ENCODE results near the gene EML6. TPM values are rescaled to one million over a fixed set of nuclear protein-coding genes. Genes with fewer than 3 reads are reported as not detected.

Gene EML6
- total RNA-seq, 1 experiment from 2014 or later, result 0.95 TPM

- no peak for DNase-seq (ENCODE audit: low read depth, low spot score)
- in situ Hi-C loops (cut with HindIII; ENCODE audit: low pct_unique_long_range_greater_than_20kb, low sequenced_read_pairs), result no loop called here
These were observed 181.4 kb downstream of the EML6 start for GRCh38 chr2:54904836-54905235.

- in situ Hi-C loops (cut with HindIII; ENCODE audit: low pct_unique_long_range_greater_than_20kb, low sequenced_read_pairs), result no loop called here
- DNase-seq (ENCODE audit: low read depth, low spot score), result no peak
These were observed 183.3 kb downstream of the EML6 start for GRCh38 chr2:54906716-54907115.

- DNase-seq (ENCODE audit: low read depth, low spot score), result no peak
- in situ Hi-C loops (cut with HindIII; ENCODE audit: low pct_unique_long_range_greater_than_20kb, low sequenced_read_pairs), result no loop called here
These were observed 184.2 kb downstream of the EML6 start for GRCh38 chr2:54907663-54908062.

- in situ Hi-C loops (cut with HindIII; ENCODE audit: low pct_unique_long_range_greater_than_20kb, low sequenced_read_pairs), result no loop called here
- DNase-seq (ENCODE audit: low read depth, low spot score), result no peak
These were observed 185.1 kb downstream of the EML6 start for GRCh38 chr2:54908591-54908990.

DNA sequence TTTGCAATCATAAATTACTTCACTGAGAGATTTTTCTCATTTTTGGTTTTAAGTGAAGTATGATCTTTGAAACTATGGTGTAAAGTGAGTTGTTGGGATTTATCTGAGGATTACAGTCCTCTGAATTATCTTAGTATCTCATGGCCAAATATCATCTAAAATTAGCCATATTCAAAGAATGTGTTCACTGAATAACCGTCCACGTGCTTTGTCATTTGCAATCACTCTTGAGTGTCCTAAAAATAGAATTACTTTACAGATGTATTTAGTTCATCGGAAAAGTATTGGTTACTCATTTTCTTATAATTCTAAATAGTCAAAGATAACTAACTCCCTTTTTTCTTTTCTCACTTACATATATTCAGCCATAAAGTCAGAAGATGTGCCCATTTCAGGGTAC is 185.5 kb downstream of the EML6 start:
- no peak for DNase-seq (ENCODE audit: low read depth, low spot score)
- in situ Hi-C loops (cut with HindIII; ENCODE audit: low pct_unique_long_range_greater_than_20kb, low sequenced_read_pairs), result no loop called here

- in situ Hi-C loops (cut with HindIII; ENCODE audit: low pct_unique_long_range_greater_than_20kb, low sequenced_read_pairs), result no loop called here
- no peak for DNase-seq (ENCODE audit: low read depth, low spot score)
These were observed 188.8 kb downstream of the EML6 start for GRCh38 chr2:54912305-54912704.

- in situ Hi-C loops (cut with HindIII; ENCODE audit: low pct_unique_long_range_greater_than_20kb, low sequenced_read_pairs), result no loop called here
- DNase-seq (ENCODE audit: low read depth, low spot score), result no peak
These were observed 189.4 kb downstream of the EML6 start for GRCh38 chr2:54912893-54913292.

DNA sequence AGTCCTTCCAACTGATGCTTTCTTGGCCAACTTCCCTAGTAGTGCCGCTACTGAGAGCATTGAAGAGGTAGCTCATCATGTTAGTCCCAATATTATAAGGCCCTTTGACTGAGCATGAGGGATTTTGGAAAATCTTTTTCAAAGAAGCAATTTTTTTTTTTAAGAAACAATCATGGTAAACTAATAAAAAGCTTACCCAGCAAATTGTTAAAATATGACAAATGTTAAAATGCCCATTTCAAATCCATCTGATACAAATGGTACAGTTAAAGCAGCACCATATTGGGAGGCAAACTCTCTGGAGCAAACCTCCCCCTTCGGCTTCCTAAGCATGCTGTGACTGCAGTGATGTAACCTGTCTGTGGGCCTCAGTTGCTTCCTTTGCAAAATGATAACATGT is 191.2 kb downstream of the EML6 start:
- no peak for DNase-seq (ENCODE audit: low read depth, low spot score)
- in situ Hi-C loops (cut with HindIII; ENCODE audit: low pct_unique_long_range_greater_than_20kb, low sequenced_read_pairs), result no loop called here

DNA sequence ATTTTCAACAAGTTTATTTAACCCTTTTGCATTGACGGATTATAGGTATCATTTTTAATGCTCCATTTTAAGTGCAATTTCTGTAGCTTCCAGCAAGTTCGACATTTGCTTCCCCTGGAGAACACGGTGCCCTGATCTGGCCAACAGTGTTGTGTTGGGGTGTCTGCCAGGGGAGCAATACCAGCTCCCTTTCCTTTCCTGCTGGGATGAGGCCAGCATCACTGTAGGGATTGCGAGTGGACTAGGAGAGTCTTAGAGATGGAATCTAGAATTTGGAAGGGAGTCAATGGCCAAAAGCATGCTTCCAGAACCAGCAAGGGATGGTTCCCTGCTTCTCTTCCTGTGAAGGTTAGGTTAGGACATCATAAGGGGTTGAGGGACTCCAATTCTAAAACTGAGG is 191.6 kb downstream of the EML6 start:
- in situ Hi-C loops (cut with HindIII; ENCODE audit: low pct_unique_long_range_greater_than_20kb, low sequenced_read_pairs), result no loop called here
- DNase-seq (ENCODE audit: low read depth, low spot score), result no peak

GRCh38 chr2:54916637-54917036 is 193.2 kb downstream of the EML6 start:
- in situ Hi-C loops (cut with HindIII; ENCODE audit: low pct_unique_long_range_greater_than_20kb, low sequenced_read_pairs), result no loop called here
- DNase-seq (ENCODE audit: low read depth, low spot score), result no peak

DNA sequence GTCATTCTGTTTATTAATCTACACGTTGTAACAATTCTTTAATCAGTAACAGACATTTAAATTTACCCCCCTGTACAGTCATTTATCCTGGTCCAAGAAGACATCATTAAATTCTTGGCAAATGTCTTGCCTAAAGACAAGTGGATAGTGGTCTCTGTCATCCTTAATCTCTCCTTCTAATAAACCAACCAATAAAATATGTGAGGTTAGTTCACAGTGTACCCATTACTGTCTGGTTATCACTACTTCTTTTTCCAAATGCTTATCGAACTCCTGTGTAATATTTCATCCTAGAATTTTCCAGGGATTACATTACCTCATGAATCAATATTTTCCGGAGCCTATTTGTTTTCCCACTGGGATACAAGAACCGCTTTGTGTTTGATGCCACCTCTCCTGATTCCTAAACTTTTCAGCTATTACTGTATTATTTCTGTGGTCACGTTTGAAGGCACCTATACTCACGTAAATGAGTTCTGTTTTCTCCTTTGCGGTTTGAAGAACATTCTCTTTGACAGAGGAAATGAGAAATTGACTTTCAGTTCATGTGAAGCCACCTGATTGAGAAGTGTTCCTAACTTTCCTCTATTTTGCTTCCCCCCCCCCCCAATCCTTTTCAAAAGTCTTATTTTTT is 195.3 kb downstream of the EML6 start:
- no peak for DNase-seq (ENCODE audit: low read depth, low spot score)
- in situ Hi-C loops (cut with HindIII; ENCODE audit: low pct_unique_long_range_greater_than_20kb, low sequenced_read_pairs), result no loop called here

DNA sequence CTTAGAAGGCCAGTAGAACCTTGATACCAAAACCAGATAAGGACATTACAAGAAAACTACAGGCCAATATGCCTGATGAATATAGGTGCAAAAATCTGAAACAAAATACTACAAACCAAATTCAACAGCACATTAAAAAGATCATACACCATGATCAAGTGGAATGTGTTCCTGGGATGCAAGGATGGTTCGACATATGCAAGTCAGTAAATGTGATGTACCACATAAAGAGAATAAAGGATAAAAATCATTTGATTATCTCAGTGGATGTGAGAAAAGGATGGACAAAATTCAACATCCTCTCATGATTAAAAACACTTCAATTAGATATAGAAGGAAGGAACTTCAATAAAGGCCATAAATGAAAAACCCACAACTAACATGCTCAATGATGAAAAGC is 197.2 kb downstream of the EML6 start:
- in situ Hi-C loops (cut with HindIII; ENCODE audit: low pct_unique_long_range_greater_than_20kb, low sequenced_read_pairs), result no loop called here
- DNase-seq (ENCODE audit: low read depth, low spot score), result no peak

DNA sequence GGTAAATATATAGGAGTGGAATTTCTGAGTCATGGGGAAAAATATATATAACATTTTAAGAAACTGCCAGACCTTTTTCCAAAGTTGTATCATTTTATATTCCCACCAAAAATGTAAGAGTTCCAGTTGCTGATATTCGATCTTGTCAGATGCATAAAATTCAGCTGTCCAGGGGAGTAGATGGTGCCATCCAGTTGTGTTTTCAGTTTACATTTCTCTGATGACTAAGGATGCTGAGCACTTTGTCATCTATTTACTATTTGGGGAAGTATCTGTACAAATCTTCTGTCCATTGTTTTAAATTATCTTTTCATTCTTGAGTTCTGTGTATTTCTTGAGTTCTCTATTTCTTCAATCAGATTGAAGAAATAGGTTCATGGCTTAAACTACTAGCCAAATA is 200.7 kb downstream of the EML6 start:
- DNase-seq (ENCODE audit: low read depth, low spot score), result no peak
- in situ Hi-C loops (cut with HindIII; ENCODE audit: low pct_unique_long_range_greater_than_20kb, low sequenced_read_pairs), result no loop called here

DNA sequence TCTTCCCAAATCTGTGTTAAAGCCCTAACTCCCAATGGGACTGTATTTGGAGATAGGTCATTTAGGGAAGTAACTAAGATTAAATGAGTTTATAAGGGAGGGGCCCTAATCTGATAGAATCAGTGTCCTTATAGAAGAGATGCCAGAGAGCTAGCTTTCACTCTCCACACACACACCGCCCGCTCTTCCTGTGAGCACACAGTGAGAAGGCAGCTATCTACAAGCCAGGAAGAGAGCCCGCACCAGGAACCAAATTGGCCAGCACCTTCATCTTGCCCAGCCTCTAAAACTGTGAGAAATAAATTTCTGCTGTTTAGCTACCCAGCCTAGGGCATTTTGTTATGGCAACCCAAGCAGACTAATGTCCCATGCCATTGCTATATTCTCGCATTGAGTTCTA is 201.6 kb downstream of the EML6 start:
- in situ Hi-C loops (cut with HindIII; ENCODE audit: low pct_unique_long_range_greater_than_20kb, low sequenced_read_pairs), result no loop called here
- DNase-seq (ENCODE audit: low read depth, low spot score), result no peak

GRCh38 chr2:54927085-54927750 is 203.8 kb downstream of the EML6 start:
- in situ Hi-C loops (cut with HindIII; ENCODE audit: low pct_unique_long_range_greater_than_20kb, low sequenced_read_pairs), result no loop called here

DNA sequence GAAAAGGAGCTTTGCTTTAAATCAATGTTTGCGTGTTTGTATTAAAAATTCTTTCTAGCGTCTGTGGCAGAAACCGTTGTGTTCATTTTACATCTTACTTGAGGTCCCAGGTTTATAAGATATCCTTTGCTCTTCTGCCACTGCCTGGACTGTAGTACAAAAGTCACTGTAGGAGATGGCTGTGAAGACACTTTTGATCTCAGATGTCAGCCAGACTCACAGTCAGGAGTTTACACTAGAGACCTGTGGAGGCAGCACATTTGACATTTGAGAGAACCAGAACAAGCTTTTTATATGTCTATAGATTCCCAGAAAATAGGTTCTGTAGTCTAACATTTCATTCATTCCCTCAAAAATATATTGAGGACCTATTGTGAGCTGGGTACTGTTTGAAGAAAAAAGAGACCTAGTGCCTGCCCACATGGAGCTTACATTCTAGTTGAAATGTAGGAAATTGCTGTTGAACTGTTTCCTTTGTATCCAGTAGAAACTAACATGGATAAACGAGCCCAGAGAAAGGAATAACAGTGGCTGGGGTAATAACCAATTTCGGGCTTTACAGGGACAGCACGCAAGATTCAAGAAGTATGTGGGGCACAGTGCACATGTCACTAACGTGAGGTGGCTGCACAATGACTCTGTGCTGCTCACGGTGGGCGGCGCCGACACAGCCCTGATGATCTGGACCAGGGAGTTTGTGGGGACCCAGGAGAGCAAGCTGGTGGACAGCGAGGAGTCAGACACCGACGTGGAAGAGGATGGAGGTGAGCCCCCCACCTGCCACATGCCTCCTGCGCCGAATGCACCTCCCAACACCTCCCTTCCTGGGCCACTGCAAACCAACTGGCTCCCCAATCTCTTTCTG is 204.5 kb downstream of the EML6 start:
- no peak for DNase-seq (ENCODE audit: low read depth, low spot score)
- in situ Hi-C loops (cut with HindIII; ENCODE audit: low pct_unique_long_range_greater_than_20kb, low sequenced_read_pairs), result no loop called here

More at GRCh38 chr2:54927085-54927750, 203.8 kb downstream of the EML6 start:
- no peak for DNase-seq (ENCODE audit: low read depth, low spot score)

DNA sequence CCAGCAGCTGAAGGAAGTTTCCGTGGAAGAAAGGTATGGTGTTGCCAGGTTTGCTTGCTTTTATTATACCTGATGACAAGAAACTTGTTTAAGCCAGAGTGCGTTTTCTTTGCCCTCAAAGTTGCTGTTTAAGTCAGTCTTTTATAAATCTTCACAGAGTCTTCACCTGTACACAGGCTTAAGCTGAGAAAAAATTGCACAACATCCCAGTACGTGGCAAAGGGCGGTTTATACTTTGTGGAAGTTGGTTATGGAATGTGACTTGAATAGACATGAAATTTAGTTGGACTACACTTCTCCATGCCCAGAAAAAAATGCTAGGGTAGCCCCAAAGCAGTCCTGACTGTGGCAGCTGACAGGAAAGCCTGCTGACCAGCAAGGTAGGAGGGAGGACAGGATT is 205.3 kb downstream of the EML6 start:
- in situ Hi-C loops (cut with HindIII; ENCODE audit: low pct_unique_long_range_greater_than_20kb, low sequenced_read_pairs), result no loop called here
- no peak for DNase-seq (ENCODE audit: low read depth, low spot score)

GRCh38 chr2:54931473-54931872 is 208.0 kb downstream of the EML6 start:
- in situ Hi-C loops (cut with HindIII; ENCODE audit: low pct_unique_long_range_greater_than_20kb, low sequenced_read_pairs), result no loop called here
- no peak for DNase-seq (ENCODE audit: low read depth, low spot score)

DNA sequence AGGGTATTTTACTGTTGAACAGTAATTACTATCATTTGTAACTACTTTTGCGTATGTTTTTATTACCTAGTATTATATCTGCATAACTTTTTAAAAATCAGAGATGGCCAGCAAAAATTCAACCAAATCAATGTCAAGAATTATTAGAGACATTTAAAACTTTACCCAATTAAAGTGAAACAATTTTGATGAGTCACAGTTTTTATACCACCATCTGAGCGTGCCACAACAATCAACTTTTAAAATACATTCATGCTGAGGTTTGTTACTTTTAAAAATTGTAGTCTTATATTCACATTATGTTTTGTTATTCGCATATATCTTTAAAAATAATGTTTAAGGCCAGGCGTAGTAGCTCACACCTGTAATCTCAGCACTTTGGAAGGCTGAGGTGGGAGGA is 211.9 kb downstream of the EML6 start:
- in situ Hi-C loops (cut with HindIII; ENCODE audit: low pct_unique_long_range_greater_than_20kb, low sequenced_read_pairs), result no loop called here

More for the DNA sequence above, 211.9 kb downstream of the EML6 start:
- DNase-seq (ENCODE audit: low read depth, low spot score), result no peak

Data from SK-MEL-5 (cell line).